Lower lobe of right lung (tissue), 2 donors: Measurements from ENCODE around the gene KDM4B. TPM values are rescaled to one million over a fixed set of nuclear protein-coding genes. Genes with fewer than 3 reads are reported as not detected.

Source experiments
- ATAC-seq, 2 donors: fragments of 200-7000 bp; cut with Tn5 transposase; one replicate each; pipeline ENCODE4 v1.9.1; 2020 to 2022; ENCODE audit warnings: mild to moderate bottlenecking in 2 of 2, moderate library complexity in 2 of 2
- DNase-seq: peaks from one replicate; pipeline ENCODE4 v3.0.0-alpha.2; 2020
- H3K27ac ChIP-seq: fragments of 200-600 bp; one replicate; pipeline ENCODE4 v1.8.0; 2022
- H3K27me3 ChIP-seq: fragments of 200-600 bp; one replicate; pipeline ENCODE4 v1.8.0; 2022; ENCODE audit warnings: low read depth
- H3K36me3 ChIP-seq: fragments of 200-600 bp; one replicate; pipeline ENCODE4 v1.8.0; 2022; ENCODE audit warnings: mild to moderate bottlenecking
- H3K4me1 ChIP-seq: fragments of 200-600 bp; one replicate; pipeline ENCODE4 v1.8.0; 2022
- H3K4me3 ChIP-seq: fragments of 200-600 bp; one replicate; pipeline ENCODE4 v1.8.0; 2022; ENCODE audit warnings: mild to moderate bottlenecking
- H3K9me3 ChIP-seq: fragments of 200-600 bp; one replicate; pipeline ENCODE4 v1.8.0; 2022
- intact Hi-C: fragments of 100-400 bp; cut with DNase I; formaldehyde crosslinking; loops from one replicate; pipeline ENCODE4 v1.11.0; 2022
- total RNA-seq: library from RNA; stranded (reverse); fragmentation: NEBNext Ultra II Directional; extraction: Animal tissue kit (Norgen Biotek cat#: 25700); gene quantifications from one replicate; pipeline ENCODE4 v1.2.1, GENCODE V29; 2021
- TF ChIP-seq, protein P1 (sequence below): fragments of 200-600 bp; IDR thresholded peaks from one replicate; pipeline ENCODE4 v1.8.0; 2022; ENCODE audit warnings: antibody characterized with exemption, mild to moderate bottlenecking
- donor health status: DM: no; HTN: yes; CAD: no; lungs with severe emphysema.

The KDM4B gene
- total RNA-seq, 1 donor from 2014 or later = 40.3 TPM

DNA sequence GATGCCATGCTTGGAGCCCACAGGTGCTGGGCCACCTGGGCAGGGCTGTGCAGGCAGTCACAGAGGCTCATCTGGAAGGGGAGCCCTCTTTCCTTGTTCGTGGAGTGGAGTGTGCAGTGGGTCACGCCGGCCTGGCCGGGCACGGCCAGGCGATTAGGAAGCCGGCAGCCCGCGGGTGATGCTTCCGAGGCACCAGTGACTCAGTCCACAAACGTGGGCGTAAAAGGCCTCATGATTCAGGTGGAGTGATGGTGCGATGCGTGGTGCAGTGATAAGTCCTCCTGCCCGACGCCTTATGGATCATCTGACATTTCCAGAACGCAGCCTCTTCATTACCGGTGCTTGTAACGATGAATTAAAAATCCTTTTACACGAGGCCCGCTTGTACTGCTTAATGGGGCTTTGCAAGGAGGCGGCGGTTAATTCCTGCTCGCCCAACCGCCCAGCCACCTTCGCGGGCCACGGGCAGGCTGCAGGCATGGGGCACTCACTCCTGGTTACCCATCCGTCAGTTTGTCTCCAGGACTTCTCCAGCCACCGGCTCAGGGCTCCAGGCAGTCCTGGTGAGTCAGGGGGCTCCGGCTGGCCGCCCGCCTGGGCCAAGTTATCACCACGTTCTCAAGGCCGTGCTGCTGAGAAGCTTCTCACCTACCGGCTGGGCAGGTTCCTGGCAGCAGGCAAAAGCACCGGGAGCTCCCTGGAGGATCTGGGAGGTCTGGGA, 172.4 kb downstream of the KDM4B start:
- TF ChIP-seq, protein P1, sequence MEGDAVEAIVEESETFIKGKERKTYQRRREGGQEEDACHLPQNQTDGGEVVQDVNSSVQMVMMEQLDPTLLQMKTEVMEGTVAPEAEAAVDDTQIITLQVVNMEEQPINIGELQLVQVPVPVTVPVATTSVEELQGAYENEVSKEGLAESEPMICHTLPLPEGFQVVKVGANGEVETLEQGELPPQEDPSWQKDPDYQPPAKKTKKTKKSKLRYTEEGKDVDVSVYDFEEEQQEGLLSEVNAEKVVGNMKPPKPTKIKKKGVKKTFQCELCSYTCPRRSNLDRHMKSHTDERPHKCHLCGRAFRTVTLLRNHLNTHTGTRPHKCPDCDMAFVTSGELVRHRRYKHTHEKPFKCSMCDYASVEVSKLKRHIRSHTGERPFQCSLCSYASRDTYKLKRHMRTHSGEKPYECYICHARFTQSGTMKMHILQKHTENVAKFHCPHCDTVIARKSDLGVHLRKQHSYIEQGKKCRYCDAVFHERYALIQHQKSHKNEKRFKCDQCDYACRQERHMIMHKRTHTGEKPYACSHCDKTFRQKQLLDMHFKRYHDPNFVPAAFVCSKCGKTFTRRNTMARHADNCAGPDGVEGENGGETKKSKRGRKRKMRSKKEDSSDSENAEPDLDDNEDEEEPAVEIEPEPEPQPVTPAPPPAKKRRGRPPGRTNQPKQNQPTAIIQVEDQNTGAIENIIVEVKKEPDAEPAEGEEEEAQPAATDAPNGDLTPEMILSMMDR = no peak
- intact Hi-C loops = no loop called here
- Histone ChIP-seq H3K27me3 (no peaks in the 10 kb centered on the region), H3K4me3 (no peak overlapping the region), H3K9me3 (no peaks in the 10 kb centered on the region), H3K36me3 (peaks cover 94% of the 10 kb centered on the region), H3K27ac (no peak overlapping the region), H3K4me1 (no peaks in the 10 kb centered on the region)
- DNase-seq (no peak), ATAC-seq (no peak)

DNA sequence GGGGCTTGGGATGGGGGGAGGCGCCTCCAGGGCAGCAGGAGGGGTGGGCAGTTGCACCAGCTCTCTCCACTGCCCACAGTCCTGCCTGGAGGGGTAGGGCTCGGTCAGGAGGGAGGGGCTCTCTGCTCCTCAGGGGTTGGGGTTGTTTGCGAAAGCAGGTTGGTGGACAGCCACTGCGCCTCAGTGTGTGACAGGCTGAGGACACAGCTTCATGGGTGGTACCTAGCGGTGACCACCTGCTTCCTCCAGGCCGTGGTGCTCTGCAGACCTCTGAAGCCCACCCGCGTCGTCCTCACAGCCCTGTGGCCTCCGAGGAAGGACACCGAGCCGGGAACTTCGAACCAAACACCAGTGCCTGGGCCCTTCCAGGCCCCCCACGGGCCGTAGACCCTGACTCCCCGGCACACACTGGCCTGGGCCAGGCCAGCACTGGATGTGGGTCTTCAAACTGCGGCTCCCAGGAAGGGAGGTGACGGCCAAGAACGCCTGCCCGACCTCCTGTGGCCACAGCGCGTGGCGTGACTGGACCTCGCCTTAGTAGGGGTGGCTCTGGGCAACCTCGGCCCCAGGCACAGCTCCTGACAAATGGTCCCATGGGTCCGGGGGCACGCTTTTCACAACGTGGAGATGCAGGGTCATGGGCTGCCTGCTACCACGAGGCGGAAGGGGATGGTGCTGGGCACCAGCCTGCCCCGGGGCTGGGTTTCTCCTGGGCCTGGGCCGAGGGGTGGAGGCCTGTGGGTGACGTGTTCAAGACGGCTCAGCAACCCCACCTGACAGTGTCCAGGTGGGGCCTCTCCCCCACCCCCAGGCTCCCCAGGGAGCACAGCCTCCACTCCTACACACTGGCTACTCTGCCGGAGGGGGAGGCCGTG, 173.2 kb downstream of the KDM4B start:
- TF ChIP-seq, protein P1 = no peak
- intact Hi-C loops = no loop called here
- ATAC-seq (peak in 1 of 2 donors; percentile 7), DNase-seq (no peak)
- Histone ChIP-seq H3K4me1 (no peaks in the 10 kb centered on the region), H3K36me3 (peaks cover 94% of the 10 kb centered on the region), H3K9me3 (no peaks in the 10 kb centered on the region), H3K27ac (no peak overlapping the region), H3K4me3 (no peak overlapping the region), H3K27me3 (no peaks in the 10 kb centered on the region)

DNA sequence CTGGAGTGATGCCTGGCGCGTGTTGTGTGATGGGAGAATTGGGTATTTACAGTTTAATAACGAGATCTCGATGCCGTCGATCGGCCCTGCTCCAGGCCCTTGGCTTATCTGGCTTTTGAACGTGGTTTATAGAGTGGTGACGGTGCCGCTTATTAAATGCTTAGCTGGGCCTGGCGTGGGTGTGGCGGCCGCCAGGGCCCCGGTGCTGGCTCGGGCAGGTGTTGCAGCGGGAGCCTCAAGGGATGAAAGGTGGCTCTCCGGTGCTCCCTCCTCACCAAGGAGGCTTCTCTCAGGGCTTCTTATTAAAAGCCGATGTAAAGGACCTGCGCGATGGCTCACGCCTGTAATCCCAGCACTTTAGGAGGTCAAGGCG, 173.8 kb downstream of the KDM4B start:
- Histone ChIP-seq H3K9me3 (no peaks in the 10 kb centered on the region), H3K27ac (no peak overlapping the region), H3K4me1 (no peaks in the 10 kb centered on the region), H3K36me3 (peaks cover 94% of the 10 kb centered on the region), H3K27me3 (no peaks in the 10 kb centered on the region), H3K4me3 (no peak overlapping the region)
- intact Hi-C loops = no loop called here
- TF ChIP-seq, protein P1 = no peak
- DNase-seq = peak; percentile 28
- ATAC-seq = no peak

DNA sequence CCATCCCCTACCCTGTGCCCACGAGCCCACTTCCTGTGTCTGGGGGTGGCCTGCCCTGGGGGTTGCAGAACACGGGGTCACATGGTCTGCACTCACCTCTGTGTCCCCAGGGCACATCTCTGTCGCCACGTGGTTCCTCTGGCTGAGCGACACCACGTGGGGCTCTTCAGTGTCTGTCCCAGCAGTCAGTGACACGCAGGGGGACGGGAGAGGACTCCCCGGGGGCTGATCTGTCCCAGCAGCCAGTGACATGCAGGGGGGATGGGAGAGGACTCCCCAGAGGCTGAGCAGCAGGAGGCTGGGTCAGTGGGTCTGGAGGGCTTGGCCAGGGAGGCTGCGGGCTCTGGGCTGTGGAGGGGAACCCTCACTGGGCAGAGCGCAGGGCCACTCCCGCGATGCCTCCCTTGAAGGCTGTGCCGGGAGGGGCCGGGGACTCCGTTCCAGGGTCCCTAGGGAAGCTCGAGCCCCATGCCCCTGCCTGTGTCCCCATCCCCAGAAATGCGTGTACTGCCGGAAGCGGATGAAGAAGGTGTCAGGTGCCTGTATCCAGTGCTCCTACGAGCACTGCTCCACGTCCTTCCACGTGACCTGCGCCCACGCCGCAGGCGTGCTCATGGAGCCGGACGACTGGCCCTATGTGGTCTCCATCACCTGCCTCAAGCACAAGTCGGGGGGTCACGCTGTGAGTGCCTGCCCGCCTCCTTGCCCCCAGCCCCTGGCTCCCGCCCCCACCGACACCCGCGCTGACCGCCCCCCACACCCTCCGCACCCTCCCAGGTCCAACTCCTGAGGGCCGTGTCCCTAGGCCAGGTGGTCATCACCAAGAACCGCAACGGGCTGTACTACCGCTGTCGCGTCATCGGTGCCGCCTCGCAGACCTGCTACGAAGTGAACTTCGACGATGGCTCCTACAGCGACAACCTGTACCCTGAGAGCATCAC, 174.8 kb downstream of the KDM4B start:
- Histone ChIP-seq H3K4me3 (no peak overlapping the region), H3K4me1 (no peaks in the 10 kb centered on the region), H3K27ac (no peak overlapping the region), H3K36me3 (peaks cover 94% of the 10 kb centered on the region), H3K27me3 (no peaks in the 10 kb centered on the region), H3K9me3 (no peaks in the 10 kb centered on the region)
- TF ChIP-seq, protein P1 = no peak
- ATAC-seq (no peak), DNase-seq (peak; percentile 28)
- intact Hi-C loops = no loop called here

DNA sequence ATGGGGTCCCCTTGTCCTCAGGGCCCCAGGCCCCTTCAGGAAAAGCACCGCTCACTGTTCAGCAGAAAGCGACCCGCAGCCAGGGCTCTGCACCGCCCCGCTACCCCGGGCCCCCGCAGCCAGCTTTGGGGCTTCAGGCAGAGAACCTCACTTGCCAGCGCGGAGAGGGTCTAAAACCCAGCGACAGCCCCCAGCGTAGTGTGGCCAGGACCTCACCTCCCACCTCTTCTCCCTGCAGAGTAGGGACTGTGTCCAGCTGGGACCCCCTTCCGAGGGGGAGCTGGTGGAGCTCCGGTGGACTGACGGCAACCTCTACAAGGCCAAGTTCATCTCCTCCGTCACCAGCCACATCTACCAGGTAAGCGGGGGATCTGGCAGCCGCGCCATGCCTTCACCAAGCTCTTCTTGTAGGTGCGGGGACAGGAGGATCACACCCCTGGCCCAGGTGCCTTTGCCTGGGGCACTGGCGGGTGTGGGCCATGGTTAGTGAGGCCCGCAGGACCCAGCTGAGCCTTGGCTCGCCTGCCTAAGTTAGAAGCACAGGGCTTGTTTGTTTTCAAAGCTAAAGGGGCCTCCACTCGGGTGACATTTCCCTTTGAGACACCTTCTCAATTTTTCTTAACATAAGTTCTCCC, 175.7 kb downstream of the KDM4B start:
- Histone ChIP-seq H3K4me3 (no peak overlapping the region), H3K36me3 (peaks cover 91% of the 10 kb centered on the region), H3K27ac (no peak overlapping the region), H3K4me1 (no peaks in the 10 kb centered on the region), H3K27me3 (no peaks in the 10 kb centered on the region), H3K9me3 (no peaks in the 10 kb centered on the region)
- TF ChIP-seq, protein P1 = no peak
- ATAC-seq (no peak), DNase-seq (peak; percentile 34)
- intact Hi-C loops = no loop called here
